Vagina (tissue), 2 donors: Measurements from ENCODE around the gene NEMP2. TPM values are rescaled to one million over a fixed set of nuclear protein-coding genes. Genes with fewer than 3 reads are reported as not detected.

Experiments used
- DNase-seq, 2 donors: peaks; one replicate each; pipeline ENCODE4 v3.0.0-alpha.2; 2017; ENCODE audit errors: extremely low spot score in 2 of 2
- H3K27ac ChIP-seq: fragments of 200-600 bp; sonication (generic); one replicate; pipeline ENCODE4 v1.5.1; 2019
- H3K27me3 ChIP-seq: fragments of 200-600 bp; sonication (generic); one replicate; pipeline ENCODE4 v1.5.1; 2019
- H3K36me3 ChIP-seq, 2 donors: fragments of 200-600 bp; sonication (generic); one replicate each; pipeline ENCODE4 v1.5.1; 2017 to 2019
- H3K4me1 ChIP-seq: fragments of 200-600 bp; sonication (generic); one replicate; pipeline ENCODE4 v1.5.1; 2019
- H3K4me3 ChIP-seq, 2 donors: fragments of 200-600 bp; sonication (generic); 1 replicate in 1 of 2; 2 replicates in 1 of 2; pipeline ENCODE4 v1.5.1; 2016 to 2019
- H3K9me3 ChIP-seq: fragments of 200-600 bp; sonication (generic); one replicate; pipeline ENCODE4 v1.5.1; 2019
- CTCF ChIP-seq, 3 experiments: fragments of 450-650 bp in 2 of 3; fragments of 200-600 bp in 1 of 3; sonication (generic) in 1 of 3; IDR thresholded peaks; one replicate each; pipeline ENCODE4 v1.5.1; 2017 to 2019; ENCODE audit warnings: antibody characterized with exemption in 3 of 3, mild to moderate bottlenecking in 2 of 3, moderate library complexity in 2 of 3
- POLR2A ChIP-seq, 2 donors: fragments of 450-650 bp; IDR thresholded peaks; one replicate each; pipeline ENCODE4 v1.6.1; 2017; ENCODE audit warnings: antibody characterized with exemption in 2 of 2, mild to moderate bottlenecking in 2 of 2, moderate library complexity in 2 of 2
- POLR2AphosphoS5 ChIP-seq, 2 donors: sonication (generic); formaldehyde crosslinking; IDR thresholded peaks; one replicate each; pipeline ENCODE4 v1.9.0; 2017; ENCODE audit warnings: antibody characterized with exemption in 2 of 2, mild to moderate bottlenecking in 2 of 2, low read depth in 1 of 2; ENCODE audit not compliant: insufficient read depth in 1 of 2
- intact Hi-C: fragments of 100-400 bp; cut with DNase I; formaldehyde crosslinking; loops from one replicate; pipeline ENCODE4 v1.15.1; 2023
- total RNA-seq: library from RNA; depleted of rRNA; stranded (reverse); fragments of >200 nt; gene quantifications from one replicate; pipeline ENCODE4 v1.2.3, GENCODE V29; 2016

NEMP2 gene
- total RNA-seq, 1 donor from 2014 or later, result 2.2 TPM

DNA sequence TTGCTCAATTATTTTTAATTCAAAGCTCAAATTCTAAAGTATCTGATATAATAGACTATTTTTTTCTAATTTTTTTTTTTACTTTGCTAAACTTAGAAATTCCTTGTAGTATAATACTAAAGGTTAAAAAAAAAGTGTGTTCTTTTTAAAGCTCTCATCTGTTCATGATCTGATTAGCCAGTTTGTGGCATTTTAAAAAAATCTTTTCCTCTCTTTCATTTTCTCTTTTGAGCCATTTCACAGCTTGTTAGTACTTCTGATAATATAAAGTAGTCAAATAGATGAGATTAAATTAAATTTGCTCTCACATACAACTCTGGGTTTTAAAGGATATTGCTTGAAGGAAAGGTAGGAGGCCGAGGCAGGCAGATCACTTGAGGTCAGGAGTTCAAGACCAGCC lies 40.7 kb upstream of the NEMP2 start:
- H3K36me3 ChIP-seq, result no peaks in the 10 kb centered on the region
- H3K9me3 ChIP-seq, result no peaks in the 10 kb centered on the region
- intact Hi-C loops, result no loop called here
- H3K4me1 ChIP-seq, result peaks cover 29% of the 10 kb centered on the region
- no peak overlapping the region for H3K4me3 ChIP-seq
- no peak overlapping the region for H3K27ac ChIP-seq
- TF ChIP-seq CTCF (IDR thresholded peaks at IDR 0.05) (no peak), POLR2AphosphoS5 (IDR thresholded peaks at IDR 0.05; ENCODE audit: insufficient read depth in 1 of 2, low read depth in 1 of 2) (no peak), POLR2A (IDR thresholded peaks at IDR 0.05) (no peak)
- no peaks in the 10 kb centered on the region for H3K27me3 ChIP-seq
- DNase-seq, result no peak

DNA sequence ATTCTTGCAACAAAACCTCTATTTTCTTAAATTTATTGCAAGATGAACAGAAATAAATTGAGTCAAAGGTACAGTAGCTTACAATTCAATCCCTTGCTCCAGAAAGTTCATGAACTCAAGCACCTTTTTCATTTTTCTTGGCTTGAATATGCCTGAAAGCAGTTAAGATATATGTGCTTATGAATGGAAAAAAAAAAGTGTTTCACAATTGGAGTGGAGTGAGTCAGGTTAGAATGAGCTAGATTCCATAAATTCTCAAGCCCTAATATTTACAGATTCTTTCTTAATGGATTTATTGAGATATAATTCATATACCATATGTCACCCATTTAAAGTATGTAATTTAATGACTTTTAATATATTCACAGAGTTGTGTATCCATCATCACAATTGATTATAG lies 39.6 kb upstream of the NEMP2 start:
- intact Hi-C loops, result no loop called here
- Histone ChIP-seq H3K36me3 (no peaks in the 10 kb centered on the region), H3K9me3 (no peaks in the 10 kb centered on the region), H3K4me3 (no peak overlapping the region), H3K27ac (no peak overlapping the region), H3K27me3 (no peaks in the 10 kb centered on the region), H3K4me1 (peaks cover 26% of the 10 kb centered on the region)
- TF ChIP-seq POLR2AphosphoS5 (IDR thresholded peaks at IDR 0.05; ENCODE audit: insufficient read depth in 1 of 2, low read depth in 1 of 2), result no peak
- TF ChIP-seq POLR2A (IDR thresholded peaks at IDR 0.05), result no peak
- no peak for TF ChIP-seq CTCF (IDR thresholded peaks at IDR 0.05)
- DNase-seq, result no peak

- Histone ChIP-seq H3K4me1 (peaks cover 7% of the 10 kb centered on the region), H3K4me3 (no peak overlapping the region)
- intact Hi-C loops, result no loop called here
These were observed 37.7 kb upstream of the NEMP2 start for GRCh38 chr2:190572246-190572645.

DNA sequence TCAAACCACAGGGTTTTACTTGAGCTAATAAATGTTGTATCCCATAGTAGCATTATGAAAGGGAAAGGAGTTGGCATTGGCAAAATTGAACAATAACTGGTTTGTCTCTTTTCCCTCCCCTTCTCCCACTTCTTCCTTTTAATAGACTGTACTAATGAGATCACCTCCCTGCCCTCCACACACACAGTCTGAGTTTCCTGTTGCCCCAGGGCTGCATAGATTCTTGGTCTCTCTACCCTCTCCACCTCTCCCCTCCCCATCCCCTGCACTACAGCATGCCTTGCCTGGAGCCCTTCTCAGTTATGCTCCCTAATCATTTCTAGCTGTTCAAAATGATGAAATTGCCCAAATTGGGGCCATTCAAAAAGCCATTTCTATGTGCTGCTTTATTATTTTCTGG lies 37.2 kb upstream of the NEMP2 start:
- no peak for DNase-seq
- intact Hi-C loops, result no loop called here
- Histone ChIP-seq H3K27ac (no peak overlapping the region), H3K9me3 (no peaks in the 10 kb centered on the region), H3K27me3 (no peaks in the 10 kb centered on the region), H3K4me3 (no peak overlapping the region), H3K36me3 (no peaks in the 10 kb centered on the region), H3K4me1 (peaks cover 2% of the 10 kb centered on the region)
- no peak for TF ChIP-seq CTCF (IDR thresholded peaks at IDR 0.05)
- TF ChIP-seq POLR2AphosphoS5 (IDR thresholded peaks at IDR 0.05; ENCODE audit: insufficient read depth in 1 of 2, low read depth in 1 of 2), result no peak
- no peak for TF ChIP-seq POLR2A (IDR thresholded peaks at IDR 0.05)

More at GRCh38 chr2:190572246-190572645, 37.7 kb upstream of the NEMP2 start:
- no peak for DNase-seq
- Histone ChIP-seq H3K27me3 (no peaks in the 10 kb centered on the region), H3K9me3 (no peaks in the 10 kb centered on the region), H3K36me3 (no peaks in the 10 kb centered on the region), H3K27ac (no peak overlapping the region)
- TF ChIP-seq POLR2A (IDR thresholded peaks at IDR 0.05) (no peak), POLR2AphosphoS5 (IDR thresholded peaks at IDR 0.05; ENCODE audit: insufficient read depth in 1 of 2, low read depth in 1 of 2) (no peak), CTCF (IDR thresholded peaks at IDR 0.05) (no peak)

GRCh38 chr2:190570871-190571270 lies 36.3 kb upstream of the NEMP2 start:
- H3K9me3 ChIP-seq, result no peaks in the 10 kb centered on the region
- H3K36me3 ChIP-seq, result no peaks in the 10 kb centered on the region
- DNase-seq, result no peak
- H3K27ac ChIP-seq, result no peak overlapping the region
- no peaks in the 10 kb centered on the region for H3K27me3 ChIP-seq
- no peaks in the 10 kb centered on the region for H3K4me1 ChIP-seq
- H3K4me3 ChIP-seq, result no peak overlapping the region
- no peak for TF ChIP-seq POLR2A (IDR thresholded peaks at IDR 0.05)
- TF ChIP-seq POLR2AphosphoS5 (IDR thresholded peaks at IDR 0.05; ENCODE audit: insufficient read depth in 1 of 2, low read depth in 1 of 2), result no peak
- no peak for TF ChIP-seq CTCF (IDR thresholded peaks at IDR 0.05)
- intact Hi-C loops, result no loop called here
